Measurements from ENCODE around the gene MEIOB.

Gene MEIOB

DNA sequence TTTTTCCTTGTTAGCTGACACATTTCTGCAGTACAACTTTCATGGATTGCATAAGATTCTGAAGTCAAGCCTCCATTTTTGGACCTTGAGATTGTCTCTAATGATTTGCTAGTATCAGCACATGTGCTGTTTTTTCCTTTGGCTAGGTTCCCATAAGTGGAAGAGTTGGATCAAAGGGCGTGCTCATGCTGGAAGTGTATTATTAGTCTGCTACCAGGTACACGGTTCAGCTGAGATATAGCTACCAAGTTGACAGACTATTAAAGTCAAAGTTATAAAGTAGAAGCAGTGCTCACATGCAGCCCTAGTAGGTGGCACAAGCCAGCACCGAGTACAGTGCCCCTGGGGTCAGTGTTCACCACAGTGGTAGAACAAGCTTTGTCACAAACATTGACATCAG, 41.8 kb downstream of the MEIOB start:
- no peak for DNase-seq

GRCh38 chr16:1828645-1829410, 43.1 kb downstream of the MEIOB start:
- no peak for DNase-seq

GRCh38 chr16:1826691-1827573, 45.0 kb downstream of the MEIOB start, which contains the start of the genes FAHD1 and HAGH:
Gene FAHD1 (plus strand): TSS chr16:1827206. CDS start chr16:1827239, 33 bp downstream.
Gene HAGH (minus strand): TSS chr16:1826825. CDS start chr16:1826787, 38 bp downstream.
- peak; percentile 100 for DNase-seq

DNA sequence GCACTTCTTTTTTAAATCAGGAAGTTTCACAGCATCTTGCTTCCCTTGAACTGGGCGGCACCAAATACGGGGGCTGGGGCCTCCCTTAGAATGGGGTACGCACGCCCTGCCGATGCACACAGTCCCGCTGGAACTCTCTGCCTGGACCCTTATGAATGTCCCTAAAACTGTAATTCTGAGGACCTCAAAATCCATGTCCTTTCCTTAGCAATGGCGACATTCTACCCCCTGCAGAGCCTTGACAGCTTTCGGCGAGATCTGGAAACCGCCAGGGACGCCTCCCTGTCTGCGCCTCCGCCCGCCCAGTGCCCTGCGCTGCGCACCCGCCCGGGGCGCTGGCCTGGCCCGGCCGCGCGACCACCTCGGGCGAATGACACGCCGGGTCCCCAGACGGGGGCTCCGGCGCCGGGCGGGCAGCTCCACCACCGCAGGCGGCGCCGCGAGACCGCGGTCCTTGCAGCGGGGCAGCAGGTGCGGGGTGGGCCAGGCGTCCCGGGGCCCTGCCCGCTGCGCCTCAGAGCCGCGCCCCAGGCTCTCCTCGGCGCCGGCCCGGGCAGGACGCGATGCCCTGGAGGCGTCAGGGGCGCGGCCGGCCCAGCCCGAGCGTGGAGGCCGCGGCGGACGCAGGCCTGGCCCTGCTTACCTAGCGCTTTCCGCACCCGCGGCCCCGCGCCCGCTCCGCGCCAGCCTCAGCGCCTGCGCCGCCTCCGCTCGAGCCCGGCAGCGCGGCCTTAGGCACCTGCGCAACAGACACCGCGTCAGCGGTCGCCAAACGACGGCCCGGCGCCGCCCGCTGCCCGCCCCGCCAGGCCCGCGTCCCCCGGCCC, 45.9 kb downstream of the MEIOB start:
- peak; percentile 27 for DNase-seq

DNA sequence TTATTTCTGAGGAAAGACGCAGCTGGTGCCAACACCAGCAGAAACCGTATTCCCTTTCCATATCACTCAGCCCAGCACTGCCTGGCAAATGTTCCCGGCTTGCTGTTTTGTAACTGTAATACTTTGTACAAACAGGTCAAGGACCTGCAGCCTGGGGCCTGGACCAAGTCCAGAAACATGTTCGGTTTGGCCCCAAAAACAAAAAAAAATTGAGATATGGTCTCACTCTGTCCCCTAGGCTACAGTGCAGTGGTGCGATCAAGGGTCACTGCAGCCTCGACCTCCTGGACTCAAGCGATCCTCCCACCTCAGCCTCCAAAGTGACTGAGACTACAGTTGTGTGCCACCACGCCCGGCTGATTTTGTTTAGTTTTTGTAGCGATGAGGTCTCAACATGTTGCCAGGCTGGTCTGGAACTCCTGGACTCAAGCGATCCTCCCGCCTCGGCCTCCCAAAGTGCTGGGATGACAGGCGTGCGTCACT, 46.5 kb downstream of the MEIOB start:
- no peak for DNase-seq

GRCh38 chr16:1823821-1824220, 48.1 kb downstream of the MEIOB start:
- no peak for DNase-seq

GRCh38 chr16:1822801-1823200, 49.2 kb downstream of the MEIOB start:
- no peak for DNase-seq

GRCh38 chr16:1821861-1822611, 49.9 kb downstream of the MEIOB start:
- no peak for DNase-seq

DNA sequence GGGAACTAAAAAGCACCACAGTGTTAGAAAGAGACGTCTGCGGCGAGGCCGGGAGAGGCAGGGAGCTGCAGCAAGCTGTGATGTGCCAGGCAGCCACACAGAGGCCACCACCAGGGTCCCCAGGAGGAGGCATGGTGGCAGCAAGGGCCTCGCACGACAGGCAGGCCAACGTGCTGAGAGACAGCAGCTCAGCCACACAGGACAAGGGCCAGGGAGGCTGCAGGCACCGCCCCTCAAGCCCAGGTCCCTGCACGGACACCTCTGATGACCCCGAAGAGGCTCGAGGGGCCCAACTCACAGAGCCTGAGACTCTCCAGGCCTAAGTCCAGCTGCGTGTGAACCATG, 51.0 kb downstream of the MEIOB start:
- no peak for DNase-seq

DNA sequence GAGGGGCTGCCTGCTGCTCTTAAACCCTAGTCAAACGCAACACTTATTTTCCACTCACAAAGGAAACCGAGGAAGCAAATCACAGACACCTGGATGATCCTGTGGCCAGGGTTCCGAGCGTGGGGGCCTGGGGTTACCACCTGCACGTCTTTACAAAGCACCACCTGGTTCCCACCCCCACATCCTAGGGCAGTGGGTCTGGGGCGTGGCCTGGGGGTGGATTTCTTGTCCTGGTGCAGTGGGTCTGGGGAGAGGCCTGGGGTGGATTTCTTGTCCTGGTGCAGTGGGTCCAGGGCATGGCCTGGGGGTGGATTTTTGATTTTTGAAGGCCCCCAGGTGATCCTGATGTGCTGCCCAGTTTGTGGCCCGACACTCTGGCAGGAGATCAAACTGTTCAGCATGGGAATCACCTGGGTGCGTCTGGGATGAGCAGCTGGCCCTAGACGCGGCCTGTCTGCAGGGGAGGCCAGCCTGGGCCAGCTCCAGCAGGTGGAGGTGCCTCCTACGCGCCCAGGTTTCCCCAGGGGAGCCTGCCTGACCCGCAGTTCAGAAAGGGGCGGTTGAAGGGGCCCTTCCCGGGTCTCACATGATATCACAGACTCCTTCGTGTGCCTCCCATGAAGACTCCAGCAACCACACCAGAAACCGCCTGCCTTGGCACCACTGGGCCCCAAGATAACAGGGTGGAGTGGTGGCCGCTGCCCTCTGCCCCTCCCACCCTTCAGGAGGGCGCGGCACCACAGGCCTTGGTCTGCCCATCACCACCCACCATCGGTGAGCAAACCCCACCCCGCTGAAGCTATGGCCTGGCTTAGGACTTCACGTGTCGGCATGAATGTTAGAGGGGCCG, 51.6 kb downstream of the MEIOB start:
- no peak for DNase-seq

- no peak for DNase-seq
Measured at GRCh38 chr16:1819611-1820010, 52.4 kb downstream of the MEIOB start.

DNA sequence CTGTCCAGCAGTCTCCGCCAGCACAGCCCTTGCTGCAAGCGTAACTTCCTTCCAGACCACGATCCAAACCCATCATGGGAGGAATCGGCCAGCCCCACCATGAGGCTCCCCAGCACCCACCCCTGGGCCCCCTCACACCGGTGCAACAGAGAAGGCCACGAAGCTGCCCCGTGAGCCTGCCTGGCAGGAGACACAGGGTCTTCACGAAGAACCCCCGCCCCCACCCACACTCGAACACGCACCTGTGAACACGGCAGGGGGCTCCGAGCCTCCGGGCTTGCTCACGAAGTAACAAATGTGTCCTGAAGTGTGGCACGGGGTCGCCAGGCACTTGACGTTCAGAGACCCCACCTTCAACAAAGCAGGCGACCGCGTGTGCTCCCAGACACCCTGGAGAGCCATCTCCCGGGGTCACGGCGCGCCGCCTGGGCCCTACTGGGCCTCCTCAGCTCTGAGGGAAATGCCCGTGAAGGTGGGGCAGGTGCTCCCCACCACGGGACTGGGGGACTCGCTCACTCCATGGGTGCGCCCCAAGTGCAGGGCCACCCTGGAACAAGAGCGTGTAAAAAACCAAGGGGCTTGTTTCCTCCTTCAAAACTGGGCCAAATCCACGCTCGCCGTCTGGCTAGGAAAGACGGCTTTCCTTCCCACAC, 53.0 kb downstream of the MEIOB start:
- DNase-seq: no peak

- no peak for DNase-seq
Measured at GRCh38 chr16:1818204-1818872, 53.6 kb downstream of the MEIOB start.

DNA sequence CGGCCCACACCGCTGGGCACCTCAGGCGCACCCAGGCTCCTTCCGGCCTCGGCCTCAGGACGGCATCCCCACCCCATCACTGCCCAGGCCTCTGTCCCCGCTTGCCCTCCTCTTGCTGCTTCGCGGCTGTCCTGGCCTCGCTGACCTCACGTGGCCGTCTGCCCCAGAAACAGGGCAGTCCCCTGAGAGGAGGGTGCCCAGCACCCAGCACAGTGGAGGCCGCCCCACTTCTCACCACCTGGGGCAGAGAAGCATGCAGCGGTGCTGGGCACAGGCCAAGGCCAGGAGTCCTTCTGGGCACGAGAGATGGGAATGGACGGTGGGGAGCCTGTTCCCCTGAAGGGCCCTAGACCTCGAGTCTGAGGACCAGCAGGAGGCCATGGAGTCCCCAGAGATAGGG, 54.2 kb downstream of the MEIOB start:
- no peak for DNase-seq

GRCh38 chr16:1817276-1817589, 54.7 kb downstream of the MEIOB start:
- DNase-seq: no peak

GRCh38 chr16:1816396-1817275, 55.3 kb downstream of the MEIOB start:
- no peak for DNase-seq

- no peak for DNase-seq
Measured at GRCh38 chr16:1815461-1815860, 56.5 kb downstream of the MEIOB start.

DNA sequence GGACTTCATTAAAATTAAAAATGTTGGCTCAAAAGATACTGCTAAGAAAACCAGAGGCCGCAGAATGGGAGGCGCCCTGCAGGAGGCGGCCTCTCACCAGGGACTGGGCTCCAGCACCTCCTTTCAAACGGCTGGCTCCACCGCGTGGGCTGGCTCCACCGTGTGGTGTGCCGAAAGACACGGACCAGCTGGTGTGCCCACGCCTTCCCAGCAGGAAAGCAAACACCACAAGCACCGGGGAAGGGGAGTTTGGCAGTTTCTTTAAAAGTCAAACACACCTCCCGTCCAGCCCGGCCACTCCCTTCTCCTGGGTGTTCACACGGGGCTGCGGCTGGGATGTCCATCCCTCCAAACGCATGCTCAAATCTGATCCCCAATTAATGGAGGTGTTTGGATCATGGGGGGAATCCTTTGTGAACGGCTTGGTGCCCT, 59.2 kb downstream of the MEIOB start:
- DNase-seq: peak; percentile 22

DNA sequence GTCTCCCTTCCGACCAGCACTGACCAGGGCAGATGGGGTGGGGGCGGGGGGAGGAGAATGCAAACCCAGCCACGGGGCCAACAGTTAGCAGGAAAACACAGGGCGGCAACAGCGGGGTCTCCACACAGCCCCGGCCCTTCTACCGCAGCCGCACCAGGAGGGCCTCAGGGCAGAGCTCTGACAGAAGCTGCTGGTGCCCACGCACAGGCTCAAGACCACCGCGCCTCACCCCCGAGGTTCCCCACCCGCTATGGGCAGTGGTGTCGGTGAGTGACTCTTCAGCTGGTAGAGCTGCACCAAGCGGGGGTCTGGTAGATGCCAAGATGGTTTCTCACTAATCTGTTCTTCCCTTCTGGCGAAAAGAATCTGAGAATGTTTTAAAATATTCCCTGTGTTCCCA, 61.4 kb downstream of the MEIOB start:
- DNase-seq: no peak

All from right kidney (tissue), 1 donor.